Measurements from ENCODE around the gene EHD1. TPM values are rescaled to one million over a fixed set of nuclear protein-coding genes. Genes with fewer than 3 reads are reported as not detected.

Gene EHD1
- total RNA-seq, 2 experiments from 2014 or later = 131 to 149 TPM

DNA sequence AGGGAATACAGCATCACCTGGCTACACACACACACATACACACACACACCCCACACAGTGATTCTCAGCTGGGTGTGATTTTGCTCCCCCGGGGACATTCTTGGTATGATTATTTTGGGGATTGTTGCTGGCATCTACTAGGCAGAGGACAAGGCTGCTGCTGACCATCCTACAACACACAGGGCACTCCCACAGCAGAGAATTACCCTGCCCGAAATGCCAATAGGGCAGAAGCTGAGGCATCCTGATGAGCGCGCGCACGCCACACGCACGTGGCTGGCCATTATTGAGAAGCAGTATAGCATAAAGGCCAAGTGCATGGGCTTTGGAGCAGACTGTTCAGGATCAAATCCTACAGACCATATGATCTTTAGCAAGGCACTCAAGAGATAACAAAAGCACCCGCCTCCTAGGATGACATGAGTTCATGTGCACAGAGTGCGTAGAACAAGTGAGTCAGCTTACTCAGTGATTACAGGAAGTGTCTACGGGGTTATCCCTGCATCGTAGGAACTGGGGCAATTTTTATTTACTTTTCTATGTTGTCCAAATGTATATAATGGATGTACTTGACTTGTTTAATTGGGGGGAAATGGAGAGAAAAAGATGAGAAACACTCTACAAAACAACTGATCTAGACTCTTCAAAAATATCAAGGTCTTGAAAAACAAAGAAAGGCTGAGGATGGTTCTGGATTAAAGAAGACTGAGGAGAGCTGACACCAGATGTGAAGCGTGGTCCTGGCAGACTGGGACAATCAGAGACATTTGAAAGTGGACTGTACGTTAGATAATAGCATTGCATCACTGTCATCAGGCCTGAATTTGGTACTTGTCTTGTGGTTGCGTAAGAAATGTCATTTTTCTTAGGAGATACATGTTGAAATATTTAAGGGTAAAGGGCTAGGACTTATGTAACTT, 7.2 kb upstream of the EHD1 start:
- DNase-seq = peak; percentile 53
- Mint-ChIP-seq H3K4me3 (no peak overlapping the region), H3K9me3 (no peaks in the 10 kb centered on the region), H3K27ac (peak overlapping the region; percentile 79), H3K36me3 (ENCODE audit: low read depth) (peaks cover 2% of the 10 kb centered on the region), H3K27me3 (no peaks in the 10 kb centered on the region), H3K4me1 (peaks cover 51% of the 10 kb centered on the region)
- POLR2A ChIA-PET = no interaction called here
- CTCF ChIA-PET = interaction anchor here (1.0 to 29.3 kb wide), 7 partner anchors 8 to 129 kb away, joined by 3 to 732 read pairs (median 4); partner anchors contain the start of genes ARL2 and CDC42BPG

DNA sequence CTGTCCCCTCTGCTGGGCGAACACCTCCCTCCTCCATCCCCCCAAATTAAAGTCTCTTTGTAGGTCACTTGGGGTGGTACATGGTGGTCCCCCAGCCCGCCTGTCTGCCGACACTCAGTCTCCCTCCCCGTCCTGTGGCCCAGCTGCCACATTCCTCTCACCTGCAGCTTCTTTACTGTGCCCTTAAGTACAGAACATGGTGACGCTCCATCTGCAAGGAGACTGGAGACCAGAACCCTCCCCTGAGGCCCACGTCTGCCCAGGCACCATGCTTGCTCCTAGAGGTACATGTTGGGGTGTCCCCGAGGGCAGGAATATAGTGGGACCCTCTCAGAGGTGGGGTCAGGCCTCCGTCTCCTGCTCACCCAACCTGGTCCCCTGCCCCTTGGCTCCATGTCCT, 5.6 kb upstream of the EHD1 start:
- Mint-ChIP-seq H3K4me3 (no peak overlapping the region), H3K36me3 (ENCODE audit: low read depth) (peaks cover 2% of the 10 kb centered on the region), H3K27ac (peak overlapping the region; percentile 73), H3K9me3 (no peaks in the 10 kb centered on the region), H3K27me3 (no peaks in the 10 kb centered on the region), H3K4me1 (peaks cover 67% of the 10 kb centered on the region)
- CTCF ChIA-PET = interaction anchor here (2.6 to 29.3 kb wide), 2 partner anchors 10 to 29 kb away, joined by 8 to 732 read pairs; partner anchors contain the start of gene CDC42BPG
- POLR2A ChIA-PET = no interaction called here
- no peak for DNase-seq

DNA sequence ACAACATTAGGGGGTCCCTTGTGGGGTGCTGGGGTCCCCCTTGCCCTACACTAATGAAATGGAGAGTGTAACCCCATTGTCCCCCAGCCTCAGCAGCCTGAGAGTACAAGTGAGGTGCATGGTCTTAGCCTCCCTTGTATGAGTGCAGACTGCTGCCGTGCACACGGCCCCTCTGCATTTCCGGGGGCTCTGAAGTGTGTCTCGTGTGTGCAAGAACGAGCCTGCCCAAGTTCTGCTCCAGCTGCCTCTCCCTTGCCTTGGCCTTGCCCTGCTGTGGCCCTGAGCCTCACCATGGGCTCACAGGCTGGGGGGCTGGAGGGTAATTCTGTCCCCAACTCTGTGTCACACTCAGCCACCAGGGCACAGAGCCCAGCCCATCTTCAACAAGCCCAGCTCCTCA, 5.2 kb upstream of the EHD1 start:
- no peak for DNase-seq
- Mint-ChIP-seq H3K27me3 (no peaks in the 10 kb centered on the region), H3K4me1 (peaks cover 71% of the 10 kb centered on the region), H3K27ac (peak overlapping the region; percentile 73), H3K4me3 (no peak overlapping the region), H3K9me3 (no peaks in the 10 kb centered on the region), H3K36me3 (ENCODE audit: low read depth) (peaks cover 2% of the 10 kb centered on the region)
- ChIA-PET CTCF (interaction anchor here (1.1 to 29.3 kb wide), 3 partner anchors 11 to 145 kb away, joined by 3 to 732 read pairs (median 8); partner anchors contain the start of gene CDC42BPG), POLR2A (no interaction called here)

DNA sequence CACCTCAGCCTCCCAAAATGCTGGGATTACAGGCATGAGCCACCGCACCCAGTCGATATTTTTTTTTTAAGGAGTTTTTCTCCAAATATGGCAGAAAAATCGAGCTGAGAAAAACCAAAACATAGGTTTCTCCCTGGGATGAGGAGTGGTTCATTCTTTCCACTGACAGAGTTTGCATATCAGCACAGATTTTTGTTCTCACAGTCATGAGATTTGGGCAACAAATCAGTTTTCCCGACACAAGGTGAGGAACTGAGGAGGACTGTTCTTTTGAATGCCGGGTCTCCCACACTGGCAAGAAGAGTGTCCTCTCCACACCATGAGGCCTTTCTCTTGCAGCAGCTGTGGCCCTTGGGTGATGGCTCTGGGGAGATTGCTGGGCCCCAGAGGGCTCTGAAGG, 3.8 kb upstream of the EHD1 start:
- Mint-ChIP-seq H3K27me3 (no peaks in the 10 kb centered on the region), H3K27ac (no peak overlapping the region), H3K4me1 (peaks cover 61% of the 10 kb centered on the region), H3K9me3 (no peaks in the 10 kb centered on the region), H3K4me3 (no peak overlapping the region), H3K36me3 (ENCODE audit: low read depth) (peaks cover 9% of the 10 kb centered on the region)
- ChIA-PET CTCF (interaction anchor here (0.6 to 29.3 kb wide), 3 partner anchors 12 to 27 kb away, joined by 3 to 732 read pairs (median 5); partner anchors contain the start of gene CDC42BPG), POLR2A (no interaction called here)
- no peak for DNase-seq

DNA sequence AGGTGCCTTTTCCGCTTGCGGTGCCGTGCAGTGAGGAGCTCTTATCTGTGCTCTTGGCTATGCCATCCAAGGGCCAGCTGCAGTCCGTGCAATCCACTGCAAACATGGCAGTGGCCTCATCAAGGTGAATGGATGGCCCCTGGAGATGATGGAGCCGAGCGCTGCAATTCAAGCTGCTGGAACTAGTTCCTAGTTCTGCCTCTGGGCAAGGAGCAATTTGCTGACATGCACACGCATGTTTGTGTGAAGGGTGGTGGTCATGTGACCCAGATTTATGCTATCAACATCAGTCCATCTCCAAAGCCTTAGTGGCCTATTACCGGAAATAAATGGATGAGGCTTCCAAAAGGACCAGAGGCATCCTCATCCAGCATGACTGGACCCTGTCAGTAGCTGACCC, 3.1 kb upstream of the EHD1 start:
- ChIA-PET POLR2A (no interaction called here), CTCF (interaction anchor here (0.6 to 29.3 kb wide), 2 partner anchors 27 to 28 kb away, joined by 3 to 732 read pairs; partner anchors contain the start of gene CDC42BPG)
- Mint-ChIP-seq H3K27ac (peak overlapping the region; percentile 97), H3K4me3 (no peak overlapping the region), H3K4me1 (peaks cover 60% of the 10 kb centered on the region), H3K36me3 (ENCODE audit: low read depth) (peaks cover 16% of the 10 kb centered on the region), H3K27me3 (no peaks in the 10 kb centered on the region), H3K9me3 (no peaks in the 10 kb centered on the region)
- DNase-seq = no peak

DNA sequence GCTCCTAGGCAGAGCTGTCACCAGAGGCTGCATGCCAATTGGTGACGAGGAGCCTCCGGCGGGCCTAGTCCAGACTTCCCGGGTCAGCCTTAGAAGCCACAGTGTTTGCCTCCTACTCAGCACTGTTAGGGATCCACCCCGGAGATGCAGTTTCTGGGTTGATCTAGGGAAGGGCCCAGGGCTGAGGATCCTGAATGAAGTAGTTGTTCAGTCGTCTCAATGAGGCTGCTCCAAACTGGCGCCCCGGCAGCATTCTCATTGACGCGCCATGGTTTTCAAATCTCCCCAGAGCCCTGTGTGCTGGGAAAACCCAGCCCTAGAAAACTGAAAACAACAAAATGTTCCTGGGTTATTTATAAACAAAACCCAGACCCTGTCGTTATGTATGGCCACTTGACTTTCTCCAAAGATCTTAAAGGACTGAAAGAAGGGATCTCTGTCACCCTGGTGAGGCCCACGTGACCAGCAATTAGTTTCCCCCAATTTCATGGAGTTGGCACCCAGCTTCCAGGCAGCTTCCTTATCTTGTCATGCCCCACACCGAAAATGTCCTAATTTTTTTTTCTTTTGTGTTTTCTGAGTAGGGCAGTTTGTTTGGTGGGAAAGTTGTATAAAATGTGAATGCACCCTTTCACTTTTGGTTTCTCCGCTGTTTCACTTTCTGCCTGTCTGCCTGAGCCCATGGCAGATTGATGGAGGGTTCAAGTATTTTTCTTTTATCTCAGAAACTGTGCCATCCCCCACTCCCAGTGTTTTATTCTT, 2.0 kb upstream of the EHD1 start:
- POLR2A ChIA-PET = interaction anchor here (0.6 kb wide), 1 partner anchor 21 kb away, joined by 3 read pairs; no protein-coding TSS in a partner anchor
- DNase-seq = peak; percentile 66
- Mint-ChIP-seq H3K27me3 (no peaks in the 10 kb centered on the region), H3K4me3 (peak overlapping the region; percentile 93), H3K27ac (peak overlapping the region; percentile 97), H3K9me3 (no peaks in the 10 kb centered on the region), H3K36me3 (ENCODE audit: low read depth) (peaks cover 27% of the 10 kb centered on the region), H3K4me1 (peaks cover 60% of the 10 kb centered on the region)
- CTCF ChIA-PET = interaction anchor here (0.6 to 29.3 kb wide), 4 partner anchors 26 to 49 kb away, joined by 3 to 732 read pairs (median 6); partner anchors contain the start of gene CDC42BPG

DNA sequence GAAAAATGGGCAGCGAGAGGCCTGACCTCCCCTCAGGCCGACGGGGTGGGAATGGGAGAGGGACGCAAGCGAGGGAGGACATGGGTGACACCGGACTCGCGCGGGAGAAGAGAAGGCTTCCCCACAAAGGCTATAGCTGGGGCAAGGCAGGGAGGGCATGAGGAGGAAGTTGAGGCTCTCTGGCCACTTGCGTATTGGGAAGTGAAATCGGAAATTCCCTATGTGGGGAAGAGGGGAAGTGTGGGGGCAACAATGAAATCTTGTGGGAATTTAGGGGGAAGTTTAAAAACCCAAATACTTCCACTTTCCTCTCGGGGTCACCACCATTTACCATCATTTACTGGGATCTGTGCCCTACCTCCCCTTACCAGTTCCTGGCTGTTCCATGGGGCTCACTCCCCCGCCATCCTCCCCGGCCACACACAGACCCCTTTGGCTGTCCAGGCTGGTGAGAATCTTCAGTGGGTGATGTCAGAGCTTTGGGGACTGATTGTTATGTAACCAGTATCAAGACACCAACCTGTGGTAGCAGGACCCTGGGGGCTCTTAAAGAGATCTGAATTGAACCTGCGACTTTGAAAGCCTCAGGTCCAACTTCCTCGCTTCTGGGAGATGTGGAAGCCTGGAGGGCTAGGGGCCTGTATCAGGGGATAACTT, 951 bp upstream of the EHD1 start:
- H3K27me3 Mint-ChIP-seq = no peaks in the 10 kb centered on the region

DNA sequence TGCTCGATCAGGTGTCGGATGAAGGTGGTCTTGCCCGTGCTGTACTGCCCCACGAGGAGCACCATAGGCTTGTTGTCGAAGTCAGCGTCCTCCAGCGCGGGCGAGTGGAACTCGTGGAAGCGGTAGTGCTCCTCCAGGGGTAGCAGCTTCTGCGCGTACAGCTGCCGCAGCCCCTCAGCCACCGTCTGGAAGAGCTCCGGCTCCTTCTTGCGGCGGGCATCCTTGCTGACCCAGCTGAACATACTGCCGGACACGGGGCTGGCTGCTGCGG, 263 bp downstream of the EHD1 start:
- ChIA-PET CTCF (interaction anchor here (29.3 kb wide), 1 partner anchor 23 kb away, joined by 732 read pairs; the partner anchor contains the start of gene CDC42BPG), POLR2A (interaction anchor here (1.0 to 1.3 kb wide), 2 partner anchors 10 to 14 kb away, joined by 4 read pairs; no protein-coding TSS in a partner anchor)
- peaks cover 42% of the 10 kb centered on the region for H3K36me3 Mint-ChIP-seq (ENCODE audit: low read depth)
- H3K4me3 Mint-ChIP-seq = peak overlapping the region; percentile 93
- DNase-seq = no peak
- H3K4me1 Mint-ChIP-seq = peaks cover 63% of the 10 kb centered on the region
- no peaks in the 10 kb centered on the region for H3K27me3 Mint-ChIP-seq
- H3K9me3 Mint-ChIP-seq = no peaks in the 10 kb centered on the region
- H3K27ac Mint-ChIP-seq = peak overlapping the region; percentile 82

More for the DNA sequence above, 951 bp upstream of the EHD1 start:
- POLR2A ChIA-PET = no interaction called here
- CTCF ChIA-PET = interaction anchor here (0.6 to 29.3 kb wide), 5 partner anchors 9 to 694 kb away, joined by 3 to 732 read pairs (median 5); partner anchors contain the start of genes CDC42BPG and STIP1
- H3K27ac Mint-ChIP-seq = peak overlapping the region; percentile 97
- H3K4me1 Mint-ChIP-seq = peaks cover 64% of the 10 kb centered on the region
- no peaks in the 10 kb centered on the region for H3K9me3 Mint-ChIP-seq
- H3K36me3 Mint-ChIP-seq (ENCODE audit: low read depth) = peaks cover 36% of the 10 kb centered on the region
- DNase-seq = no peak
- H3K4me3 Mint-ChIP-seq = peak overlapping the region; percentile 93

DNA sequence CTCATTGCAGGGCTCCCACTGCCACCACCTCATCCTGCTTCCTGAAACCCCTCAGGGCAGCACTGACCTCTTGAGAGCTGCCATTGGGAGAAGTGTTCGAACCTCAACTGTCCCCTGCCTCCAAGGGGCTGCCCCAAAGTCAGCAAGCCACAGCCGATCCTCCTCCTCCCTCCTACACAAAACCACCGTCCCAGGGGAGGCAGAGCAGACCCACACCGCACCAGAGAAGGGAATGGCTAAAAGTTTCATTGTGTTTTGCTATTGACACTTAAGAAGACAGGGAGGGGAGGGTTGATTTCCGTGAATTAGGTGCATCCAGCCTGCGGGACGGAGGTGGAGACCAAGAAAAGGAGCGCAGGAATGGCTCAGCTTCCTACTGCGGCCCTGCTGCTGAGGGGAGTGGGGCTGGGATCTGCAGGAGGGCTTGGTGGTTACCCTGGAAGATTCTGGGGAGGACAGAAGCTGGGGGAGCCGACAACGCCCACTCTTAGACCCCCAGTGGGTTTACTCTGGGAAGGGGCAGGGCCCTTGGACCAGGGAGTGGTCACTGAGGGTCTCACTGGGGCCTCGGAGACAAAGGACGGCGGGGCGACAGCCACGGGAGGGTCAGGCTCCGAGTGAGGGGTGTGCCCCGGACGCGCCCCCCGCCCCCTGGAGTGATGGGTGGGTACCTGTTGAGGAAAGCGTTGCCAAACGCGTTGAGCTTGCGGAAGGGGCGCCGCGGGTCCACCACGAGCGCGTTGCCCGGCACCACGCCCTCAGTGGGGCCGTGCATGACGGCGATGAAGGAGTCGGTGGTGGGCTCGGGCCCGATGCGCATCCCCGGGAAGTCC, 815 bp downstream of the EHD1 start:
- H3K27me3 Mint-ChIP-seq = no peaks in the 10 kb centered on the region
- POLR2A ChIA-PET = interaction anchor here (1.0 to 1.3 kb wide), 2 partner anchors 11 to 13 kb away, joined by 4 read pairs; no protein-coding TSS in a partner anchor
- H3K4me1 Mint-ChIP-seq = peaks cover 67% of the 10 kb centered on the region
- CTCF ChIA-PET = interaction anchor here (1.2 to 29.3 kb wide), 4 partner anchors 8 to 115 kb away, joined by 3 to 732 read pairs (median 7); partner anchors contain the start of gene CDC42BPG
- peak overlapping the region; percentile 82 for H3K27ac Mint-ChIP-seq
- H3K9me3 Mint-ChIP-seq = no peaks in the 10 kb centered on the region
- H3K36me3 Mint-ChIP-seq (ENCODE audit: low read depth) = peaks cover 47% of the 10 kb centered on the region
- H3K4me3 Mint-ChIP-seq = peak overlapping the region; percentile 93
- no peak for DNase-seq

DNA sequence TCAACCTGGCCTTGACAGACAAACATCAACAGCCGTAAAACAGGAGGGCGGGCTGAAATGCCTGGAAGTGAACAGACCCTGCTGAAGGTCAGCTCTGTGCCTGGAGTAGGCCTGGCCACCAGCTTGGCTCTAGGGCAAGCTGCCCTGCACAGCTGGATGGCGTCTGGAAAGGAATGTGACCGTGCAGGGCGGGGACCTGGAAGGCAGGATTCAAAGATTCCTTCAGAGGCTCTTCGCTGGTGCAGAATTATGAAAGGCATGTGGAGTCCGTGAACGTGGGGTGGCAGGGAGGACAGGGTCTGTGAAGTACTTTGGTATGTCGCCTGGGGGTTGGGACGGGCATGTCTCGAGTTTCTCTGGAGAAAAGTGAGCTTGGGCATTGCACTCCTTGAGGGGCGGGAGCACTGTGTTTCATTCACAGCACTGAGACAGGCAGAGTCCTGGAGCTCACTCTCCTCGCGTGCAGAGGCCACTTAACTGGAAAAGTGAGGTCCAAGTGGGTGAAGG, 1.5 kb downstream of the EHD1 start:
- H3K36me3 Mint-ChIP-seq (ENCODE audit: low read depth) = peaks cover 51% of the 10 kb centered on the region
- no peaks in the 10 kb centered on the region for H3K27me3 Mint-ChIP-seq
- peaks cover 70% of the 10 kb centered on the region for H3K4me1 Mint-ChIP-seq
- peak overlapping the region; percentile 82 for H3K27ac Mint-ChIP-seq
- DNase-seq = no peak
- no peaks in the 10 kb centered on the region for H3K9me3 Mint-ChIP-seq
- CTCF ChIA-PET = interaction anchor here (1.2 to 29.3 kb wide), 4 partner anchors 9 to 114 kb away, joined by 3 to 732 read pairs (median 7); partner anchors contain the start of gene CDC42BPG
- peak overlapping the region; percentile 93 for H3K4me3 Mint-ChIP-seq
- POLR2A ChIA-PET = interaction anchor here (1.1 kb wide), 1 partner anchor 17 kb away, joined by 3 read pairs; no protein-coding TSS in a partner anchor

DNA sequence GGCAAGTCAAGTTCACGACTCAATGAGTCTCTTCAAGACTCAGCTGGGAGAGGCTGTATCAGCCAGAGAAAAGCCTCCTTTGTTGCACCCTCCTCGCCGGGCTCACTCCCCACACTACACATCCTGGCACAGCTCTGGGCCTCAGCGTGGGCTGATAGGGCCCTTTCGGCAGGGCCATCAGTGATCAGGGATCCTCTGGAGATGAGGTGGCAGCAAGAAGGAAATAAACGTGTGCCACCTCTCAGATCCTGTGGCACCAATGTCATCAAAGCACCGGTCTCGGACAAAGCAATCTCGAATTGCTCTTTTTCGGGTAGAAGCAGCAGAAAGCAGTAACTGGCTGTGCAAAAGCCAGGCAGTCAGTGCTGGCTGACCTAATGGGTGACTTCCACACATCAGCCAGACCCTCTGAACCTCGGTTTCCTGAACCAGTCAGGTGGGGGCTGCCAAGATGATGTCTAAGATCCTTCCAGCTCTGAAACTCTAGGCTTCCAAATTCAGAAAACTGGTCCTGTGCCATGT, 2.1 kb downstream of the EHD1 start:
- ChIA-PET POLR2A (interaction anchor here (1.1 kb wide), 1 partner anchor 16 kb away, joined by 3 read pairs; no protein-coding TSS in a partner anchor), CTCF (interaction anchor here (1.1 to 29.3 kb wide), 5 partner anchors 9 to 215 kb away, joined by 3 to 732 read pairs (median 5); partner anchors contain the start of gene CDC42BPG)
- Mint-ChIP-seq H3K9me3 (no peaks in the 10 kb centered on the region), H3K27me3 (no peaks in the 10 kb centered on the region), H3K27ac (peak overlapping the region; percentile 68), H3K4me1 (peaks cover 72% of the 10 kb centered on the region), H3K4me3 (peak overlapping the region; percentile 93), H3K36me3 (ENCODE audit: low read depth) (peaks cover 55% of the 10 kb centered on the region)
- no peak for DNase-seq
